Amniotic epithelial cell (primary cell): ENCODE results near the gene BRINP1.
"Not testable (repeated sequence)": the region's sequence is repeated elsewhere in the genome, so short reads cannot be mapped to it uniquely, and the experiment has no call there.

ENCODE experiments used
- DNase-seq: peaks from one replicate; pipeline ENCODE4 v3.0.0-alpha.2; 2010; ENCODE audit warnings: low read depth

BRINP1 gene

DNA sequence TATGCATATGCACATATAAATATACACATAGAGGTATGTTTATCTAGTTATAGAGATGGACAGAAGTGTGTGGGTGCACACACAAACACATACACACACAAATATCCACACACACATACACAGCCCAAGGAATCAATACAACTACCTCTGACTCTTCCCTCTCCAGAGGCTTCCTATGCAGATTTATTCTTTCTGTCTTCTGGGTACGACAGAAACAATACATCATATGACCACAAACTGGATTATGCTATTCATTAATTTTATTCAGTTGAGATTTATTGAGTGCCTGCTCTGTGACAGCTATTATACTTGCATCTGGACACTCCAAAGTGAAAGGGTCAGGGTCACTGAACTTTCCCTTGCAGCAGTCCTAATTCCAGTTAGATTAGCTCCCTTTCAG, 155.8 kb downstream of the BRINP1 start:
- no peak for DNase-seq

DNA sequence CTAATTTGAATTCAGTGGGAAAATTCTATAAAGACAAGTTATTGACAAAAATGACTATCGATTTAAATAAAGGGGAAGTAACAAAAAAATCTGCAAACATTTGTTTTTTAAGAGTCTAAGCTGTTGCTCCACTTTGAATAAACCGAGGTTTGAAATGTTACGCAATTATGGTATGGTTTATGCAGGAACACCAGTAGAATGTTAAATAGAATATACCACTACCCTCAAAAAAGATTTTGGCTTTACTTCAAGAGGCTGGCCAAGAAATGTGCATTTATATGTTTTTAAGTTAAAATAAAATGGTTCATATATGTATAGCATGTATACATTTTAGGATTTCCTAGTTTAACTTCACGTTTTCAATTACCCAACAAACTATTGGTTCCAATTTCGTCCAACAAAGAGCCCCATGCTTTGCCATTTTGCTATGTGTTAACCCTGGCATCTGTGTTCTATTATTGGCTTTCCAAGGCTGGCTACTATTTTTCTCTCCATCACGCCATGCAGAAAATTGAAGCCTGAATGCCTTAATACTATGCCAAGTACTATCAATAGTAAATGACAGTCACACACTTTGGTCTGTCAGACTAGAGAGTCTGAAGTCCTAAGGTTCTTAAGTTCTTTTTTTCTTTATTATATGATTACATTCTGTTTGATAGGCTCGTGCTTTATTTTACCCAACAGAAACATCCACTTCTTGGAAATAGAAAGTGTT, 171.2 kb downstream of the BRINP1 start:
- DNase-seq = no peak

DNA sequence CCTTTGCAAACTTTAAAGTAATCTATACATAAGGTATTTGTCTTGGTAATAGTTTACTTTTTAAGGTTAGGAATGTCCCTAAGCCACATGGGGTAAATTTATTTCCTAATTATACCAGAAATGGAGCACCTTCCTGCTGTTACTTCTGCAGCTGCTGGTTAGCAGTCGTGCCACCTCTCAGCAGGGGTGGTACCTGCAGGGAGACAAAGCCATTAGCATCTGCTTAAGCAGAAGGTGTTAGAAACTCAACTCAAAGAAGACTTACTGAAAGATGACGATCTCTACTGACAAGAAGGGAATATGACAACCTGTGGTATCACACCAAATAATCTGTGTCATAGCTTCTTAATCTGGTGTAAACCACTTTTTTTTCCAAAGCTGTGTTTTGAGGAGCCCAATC, 173.7 kb downstream of the BRINP1 start:
- DNase-seq = no peak

DNA sequence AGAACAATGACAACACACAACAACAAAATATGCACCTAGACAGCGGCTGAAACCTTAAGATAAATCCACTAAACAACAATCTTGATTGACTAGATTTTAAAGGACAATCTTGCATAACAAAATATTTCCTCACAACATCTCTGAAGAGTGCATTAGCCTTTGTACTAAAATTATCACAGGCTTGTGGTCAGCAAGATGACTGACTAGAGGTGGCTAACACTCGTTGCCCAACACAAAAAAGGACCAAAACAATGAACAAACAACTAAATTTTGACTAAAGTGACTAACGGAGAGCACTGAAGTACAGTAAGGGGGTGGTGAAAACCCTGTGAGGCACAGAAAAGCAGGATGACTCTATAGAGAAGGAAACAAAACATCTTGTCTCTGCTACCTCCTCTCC, 183.9 kb downstream of the BRINP1 start:
- DNase-seq = no peak

DNA sequence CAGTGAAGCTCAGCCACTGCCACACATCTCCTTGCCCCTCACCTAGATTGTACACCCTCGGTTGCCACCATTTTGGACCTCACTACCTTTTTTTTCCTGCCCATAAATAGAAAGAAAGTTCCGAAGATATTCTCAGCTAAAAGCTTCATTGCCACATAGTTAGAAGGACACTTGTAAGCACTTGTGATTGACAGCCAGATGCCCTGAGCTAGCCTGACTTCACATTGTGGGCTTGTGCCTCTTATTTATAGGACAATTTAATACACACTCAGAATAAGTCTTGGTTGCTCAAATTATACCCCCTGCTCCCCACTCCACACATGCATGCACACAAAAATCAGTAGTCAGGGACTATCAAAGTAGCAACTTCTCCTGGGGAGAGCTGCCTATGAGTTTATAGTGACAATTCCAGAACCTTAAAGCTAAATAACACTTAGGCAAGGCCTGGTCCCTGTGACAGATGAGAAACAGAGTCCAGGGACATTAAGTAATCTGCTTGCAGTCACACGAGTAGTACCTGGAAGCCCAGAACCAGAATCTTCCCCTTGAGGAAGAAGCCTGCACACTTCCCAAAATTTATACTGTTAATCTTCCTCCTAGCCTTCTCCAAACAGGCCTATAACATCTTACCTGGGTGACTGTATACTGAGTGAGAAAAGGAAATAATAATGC, 184.8 kb downstream of the BRINP1 start:
- DNase-seq = no peak

DNA sequence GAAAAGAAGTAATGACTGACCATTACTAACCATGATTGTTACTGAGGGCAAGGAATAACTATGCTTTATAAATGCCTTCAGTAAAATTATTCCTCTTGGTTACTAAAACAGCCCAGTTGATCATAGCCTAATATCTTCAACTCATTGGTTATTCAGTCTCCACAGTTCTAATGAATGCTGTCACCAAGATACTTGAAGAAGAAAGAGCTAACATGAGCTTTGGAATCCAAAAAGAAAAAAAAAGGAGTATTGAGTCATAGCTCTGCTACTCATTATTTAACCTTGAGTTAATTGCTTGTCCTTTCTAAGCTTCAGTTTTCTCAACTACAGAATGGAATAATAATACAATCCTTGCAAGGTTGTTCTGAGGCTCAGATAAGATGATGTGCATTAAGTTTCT, 187.7 kb downstream of the BRINP1 start:
- DNase-seq = no peak

DNA sequence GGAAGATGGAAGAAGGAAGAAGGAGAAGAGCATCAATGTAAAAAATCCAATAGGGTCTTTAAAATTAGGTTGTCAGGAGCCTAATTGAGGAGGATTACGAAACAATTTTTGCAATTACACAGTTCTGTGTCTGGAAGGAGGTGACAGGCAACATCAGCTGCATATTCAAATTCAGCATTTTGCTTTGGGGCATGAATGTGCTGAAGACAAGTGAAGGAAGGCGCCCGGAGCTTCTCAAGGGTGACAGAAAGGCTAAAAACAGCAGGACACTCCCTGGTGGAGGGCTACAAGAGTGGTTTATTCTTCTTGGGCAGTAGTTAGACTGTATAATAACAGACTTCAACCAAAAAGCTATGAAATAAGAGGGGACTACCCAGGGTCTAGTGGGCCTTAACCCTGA, 188.3 kb downstream of the BRINP1 start:
- no peak for DNase-seq

DNA sequence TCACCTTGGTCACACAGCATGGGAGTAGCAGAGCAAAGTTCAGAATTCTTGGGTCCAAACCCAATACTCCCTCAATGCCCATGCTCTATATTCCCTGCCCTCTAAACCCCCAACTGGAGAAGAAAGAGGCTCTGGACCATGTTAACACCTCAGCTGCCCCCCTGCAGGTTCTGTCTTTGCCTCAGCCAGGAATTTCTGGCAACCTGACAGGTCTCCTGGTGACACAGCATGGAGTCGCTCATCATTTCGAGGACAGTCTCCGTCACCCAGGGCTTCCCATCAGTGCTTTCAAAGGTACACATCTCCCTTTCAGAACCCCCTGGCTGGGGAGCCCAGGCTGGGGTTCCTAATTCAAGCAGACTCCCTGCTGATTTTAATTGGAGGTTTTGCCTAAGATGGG, 189.5 kb downstream of the BRINP1 start:
- DNase-seq = no peak

DNA sequence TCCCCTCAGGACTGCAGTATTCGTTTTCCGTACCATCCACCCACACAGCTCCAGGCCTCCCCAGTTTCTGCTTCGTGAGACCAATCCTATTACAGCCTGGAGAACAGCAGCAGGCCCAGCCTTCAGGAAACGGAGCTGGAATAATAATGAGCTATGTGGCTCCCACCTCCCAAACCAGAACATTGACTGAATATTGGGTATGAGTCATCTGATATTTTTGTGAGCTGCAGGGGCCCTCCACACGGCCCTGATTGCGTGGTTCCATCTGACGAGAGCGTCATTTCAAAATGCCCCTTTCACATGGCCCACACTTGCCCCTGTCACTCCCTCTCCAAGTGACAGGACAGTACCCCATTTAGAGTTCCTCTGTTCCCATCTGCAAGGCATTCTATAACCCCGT, 192.0 kb downstream of the BRINP1 start:
- DNase-seq = no peak

DNA sequence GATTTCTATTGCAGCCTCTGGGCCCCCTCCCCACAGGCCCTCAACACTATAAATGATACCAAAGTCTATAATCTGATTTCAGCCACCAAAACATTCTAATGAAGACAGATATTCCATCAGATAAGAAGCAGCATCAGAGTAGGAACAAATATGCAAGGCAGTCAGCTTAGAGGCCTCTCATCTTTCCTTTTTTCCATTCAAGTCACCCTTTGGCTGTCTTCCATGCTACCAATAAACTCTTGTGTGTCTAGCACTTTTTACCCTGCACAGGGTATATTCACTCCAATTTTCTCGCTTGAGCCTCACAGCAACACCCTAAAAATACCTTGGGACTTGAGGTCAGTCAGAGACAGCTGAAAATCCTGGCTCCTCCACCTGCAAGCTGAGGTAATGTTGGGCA, 193.7 kb downstream of the BRINP1 start:
- DNase-seq = no peak

DNA sequence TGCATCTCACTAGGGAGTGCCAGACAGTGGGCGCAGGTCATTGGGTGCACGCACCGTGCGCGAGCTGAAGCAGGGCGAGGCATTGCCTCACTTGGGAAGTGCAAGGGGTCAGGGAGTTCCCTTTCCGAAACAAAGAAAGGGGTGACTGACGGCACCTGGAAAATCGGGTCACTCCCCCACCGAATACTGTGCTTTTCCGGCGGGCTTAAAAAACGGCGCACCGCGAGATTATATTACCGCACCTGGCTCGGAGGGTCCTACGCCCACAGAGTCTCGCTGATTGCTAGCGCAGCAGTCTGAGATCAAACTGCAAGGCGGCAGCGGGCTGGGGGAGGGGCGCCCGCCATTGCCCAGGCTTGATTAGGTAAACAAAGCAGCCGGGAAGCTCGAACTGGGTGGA, 200.0 kb downstream of the BRINP1 start:
- not testable (repeated sequence) for DNase-seq

DNA sequence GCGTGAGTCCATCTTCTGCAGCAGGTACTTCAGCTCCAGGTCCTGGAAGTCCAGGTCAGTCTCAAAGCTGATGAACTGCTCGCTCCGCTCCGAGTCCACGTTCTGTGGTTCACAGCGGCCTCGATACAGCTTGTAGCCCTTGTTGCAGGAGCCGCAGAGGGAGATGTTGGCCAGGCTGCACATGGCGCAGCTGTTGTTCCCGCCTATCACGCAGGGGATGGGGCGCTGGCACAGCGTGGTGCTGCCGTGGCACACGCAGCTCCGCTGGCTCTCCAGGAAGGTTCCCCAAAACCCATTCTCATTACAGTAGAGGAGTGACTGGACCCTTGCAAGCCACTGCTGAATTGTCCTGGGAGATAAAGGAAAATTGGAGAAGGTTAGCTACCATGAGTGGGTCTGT, 201.4 kb downstream of the BRINP1 start:
- DNase-seq = no peak

DNA sequence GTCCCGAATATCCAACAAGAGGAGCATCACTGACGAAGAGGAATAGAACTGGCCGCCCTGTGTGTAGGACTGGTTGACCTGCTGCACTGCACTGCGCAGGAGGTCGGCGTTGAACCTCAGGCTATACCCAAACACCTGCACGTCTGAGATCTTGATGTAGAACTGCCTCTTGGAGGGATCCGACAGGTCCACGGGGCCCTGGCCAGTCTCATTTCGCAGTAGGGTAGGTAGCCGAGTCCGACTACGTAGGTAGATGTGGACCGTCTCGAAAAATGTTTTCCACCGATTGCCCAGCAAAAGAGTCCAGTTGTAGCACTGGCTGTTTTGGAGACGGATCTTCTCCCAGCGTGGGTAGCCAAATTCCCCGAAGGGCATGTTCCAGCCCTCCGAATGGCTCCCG, 202.0 kb downstream of the BRINP1 start:
- DNase-seq = no peak

DNA sequence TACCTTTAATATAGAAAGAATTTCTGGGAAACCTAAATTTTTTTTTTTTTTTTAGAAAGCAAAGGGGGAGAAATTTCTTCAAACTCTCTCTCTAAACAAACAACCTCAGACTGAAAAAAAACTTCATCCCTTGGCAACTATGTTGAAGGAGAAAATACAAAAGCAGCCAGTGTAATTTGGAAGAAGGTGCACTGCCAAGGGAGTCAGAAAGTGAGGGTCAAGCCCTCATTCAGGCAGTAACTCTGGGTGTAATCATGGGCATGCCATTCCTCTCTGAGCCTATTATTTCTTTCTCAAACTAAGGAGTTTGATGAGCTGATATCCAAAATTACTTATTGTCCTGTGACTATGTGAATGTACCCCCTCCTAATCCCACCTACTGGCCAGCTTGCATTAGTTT, 203.1 kb downstream of the BRINP1 start:
- no peak for DNase-seq

DNA sequence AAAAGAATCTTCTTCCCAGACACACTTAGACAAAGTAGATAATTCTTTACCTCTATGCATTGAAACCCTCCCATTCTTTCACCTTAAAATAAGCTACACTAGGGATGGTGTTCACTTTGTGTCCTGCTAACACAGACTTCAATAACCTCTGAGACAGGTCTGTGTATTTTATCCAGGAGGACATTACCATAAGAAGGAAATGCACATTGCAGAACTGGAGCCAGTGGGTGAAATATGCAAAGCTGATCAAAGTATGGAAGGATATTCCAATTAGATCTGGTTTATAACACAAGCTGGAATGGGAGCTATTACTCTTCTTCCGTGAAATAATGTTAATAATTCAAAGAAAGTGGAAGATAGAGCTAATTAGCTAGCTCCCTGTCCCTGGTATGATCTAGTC, 204.1 kb downstream of the BRINP1 start:
- no peak for DNase-seq

DNA sequence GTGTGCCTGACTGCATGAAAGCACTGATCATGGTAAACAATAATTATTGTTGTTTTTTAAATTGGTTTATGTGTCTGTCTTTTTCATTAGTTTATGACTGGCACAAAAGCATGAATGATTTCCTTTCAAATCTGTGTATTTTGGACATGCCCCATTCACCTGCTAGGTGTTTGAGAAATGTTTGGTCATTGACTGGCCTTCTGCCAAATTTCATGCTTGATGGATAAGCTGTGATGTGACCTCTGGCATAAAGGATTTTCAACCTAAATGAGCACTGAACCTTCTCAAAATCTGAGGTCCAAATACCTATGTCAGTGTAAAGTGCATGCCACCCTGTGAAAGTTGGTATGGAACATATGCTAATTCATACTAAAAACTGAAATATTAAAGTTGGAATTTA, 204.5 kb downstream of the BRINP1 start:
- no peak for DNase-seq

DNA sequence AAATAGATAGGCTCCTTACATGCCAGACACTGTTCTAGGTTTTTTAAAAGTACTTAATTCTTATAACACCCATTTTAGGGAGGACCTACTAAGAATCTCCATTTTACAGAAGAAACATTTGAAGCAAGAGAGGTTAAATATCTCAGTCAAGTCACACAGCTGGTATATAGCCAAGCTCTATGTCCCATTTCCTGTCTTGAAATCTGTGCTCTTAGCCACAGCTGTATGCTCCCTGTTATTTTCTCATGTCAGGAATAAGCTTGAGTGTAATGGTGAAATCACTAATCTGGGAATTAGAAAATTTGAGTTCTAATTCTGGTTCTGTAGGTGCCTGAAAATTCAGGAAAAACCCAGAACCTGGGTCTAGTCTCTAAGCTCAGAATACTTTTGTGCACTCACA, 208.7 kb downstream of the BRINP1 start:
- no peak for DNase-seq

DNA sequence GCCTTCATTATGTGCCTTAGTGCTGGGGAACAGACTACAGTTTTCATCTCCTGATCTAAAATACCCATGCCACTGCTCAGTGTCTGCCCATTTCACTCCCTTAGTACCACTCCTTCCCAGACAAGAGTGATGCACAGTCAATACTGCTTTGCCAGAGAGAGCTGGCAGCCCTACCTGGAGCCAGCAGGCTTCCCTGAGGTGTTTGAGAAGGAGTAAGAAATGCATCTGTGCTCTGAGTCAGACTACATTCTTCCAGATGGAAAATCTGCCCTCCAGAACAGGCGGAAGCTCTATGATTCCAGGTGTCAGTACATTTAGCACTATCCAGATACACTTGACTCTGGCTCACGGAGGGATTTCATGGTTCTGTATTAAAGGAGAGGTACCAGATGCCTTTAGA, 209.8 kb downstream of the BRINP1 start:
- DNase-seq = no peak

DNA sequence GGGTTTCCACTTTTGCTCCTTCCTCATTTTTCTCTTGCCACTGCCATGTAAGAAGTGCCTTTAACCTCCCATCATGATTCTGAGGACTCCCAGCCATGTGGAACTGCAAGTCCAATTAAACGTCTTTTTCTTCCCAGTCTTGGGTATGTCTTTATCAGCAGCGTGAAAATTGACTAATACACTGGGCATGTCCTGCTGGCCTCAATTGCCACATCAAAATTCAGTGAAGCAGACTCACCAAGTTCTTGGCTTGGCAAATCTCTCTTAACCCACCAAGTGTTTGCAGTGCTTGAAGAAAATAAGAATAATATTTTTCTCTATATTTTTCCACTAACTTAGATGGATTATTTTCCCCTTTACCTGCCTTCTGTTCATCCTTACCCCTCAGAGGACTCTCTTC, 212.0 kb downstream of the BRINP1 start:
- no peak for DNase-seq

DNA sequence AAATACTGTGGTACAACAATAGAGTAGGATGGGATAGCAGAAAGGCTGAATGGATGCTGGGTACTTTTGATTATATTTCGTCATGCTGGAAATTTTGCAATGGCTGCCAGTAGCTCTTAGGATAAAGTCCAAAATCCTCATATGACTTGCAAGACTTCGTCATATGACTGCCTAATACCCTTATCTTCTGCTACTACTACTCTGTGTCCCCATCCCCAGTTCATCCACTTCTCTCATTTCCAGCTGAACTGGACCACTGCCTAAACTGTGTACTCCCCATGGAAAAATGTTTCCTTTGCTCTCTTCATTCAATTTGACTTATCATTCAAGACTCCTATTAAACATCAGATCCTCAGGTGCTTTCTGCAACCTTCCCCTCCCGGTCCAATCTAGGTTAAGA, 212.9 kb downstream of the BRINP1 start:
- DNase-seq = no peak

DNA sequence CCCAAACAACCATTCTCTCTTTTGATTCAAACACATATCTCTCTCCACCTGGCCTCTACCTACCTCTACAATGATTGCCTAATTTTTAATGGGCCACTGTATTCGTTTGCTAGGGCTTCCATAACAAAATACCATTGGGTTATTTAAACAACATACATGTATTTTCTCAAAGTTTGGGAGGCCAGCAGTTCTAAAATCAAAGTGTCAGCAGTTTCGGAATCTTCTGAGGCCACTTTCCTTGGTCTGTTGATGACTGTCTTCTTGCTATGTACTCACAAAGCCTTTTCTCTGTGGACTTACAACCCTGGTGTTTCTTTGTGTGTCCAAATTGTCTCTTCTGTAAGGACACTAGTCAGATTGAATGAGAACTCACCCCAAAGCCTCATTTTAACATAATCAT, 214.7 kb downstream of the BRINP1 start:
- no peak for DNase-seq

DNA sequence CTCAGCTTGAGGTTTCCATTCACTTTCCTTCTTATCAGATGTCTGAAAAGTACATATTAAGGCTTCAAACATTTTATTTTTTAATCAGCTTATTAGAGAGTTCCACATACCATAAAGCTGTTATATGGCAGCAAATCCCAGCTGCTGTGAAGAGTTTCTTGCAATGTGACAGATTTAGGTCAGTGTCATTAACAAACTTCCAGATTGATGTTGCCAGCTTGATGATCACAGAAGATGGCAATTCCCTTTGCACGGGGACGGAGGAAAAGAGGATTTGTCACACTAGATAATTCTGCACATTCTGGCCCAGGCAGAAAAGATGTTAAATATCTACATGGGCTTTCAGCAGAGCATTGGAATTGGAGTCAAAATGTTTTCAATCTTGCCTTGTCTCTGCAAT, 215.8 kb downstream of the BRINP1 start:
- DNase-seq = no peak

DNA sequence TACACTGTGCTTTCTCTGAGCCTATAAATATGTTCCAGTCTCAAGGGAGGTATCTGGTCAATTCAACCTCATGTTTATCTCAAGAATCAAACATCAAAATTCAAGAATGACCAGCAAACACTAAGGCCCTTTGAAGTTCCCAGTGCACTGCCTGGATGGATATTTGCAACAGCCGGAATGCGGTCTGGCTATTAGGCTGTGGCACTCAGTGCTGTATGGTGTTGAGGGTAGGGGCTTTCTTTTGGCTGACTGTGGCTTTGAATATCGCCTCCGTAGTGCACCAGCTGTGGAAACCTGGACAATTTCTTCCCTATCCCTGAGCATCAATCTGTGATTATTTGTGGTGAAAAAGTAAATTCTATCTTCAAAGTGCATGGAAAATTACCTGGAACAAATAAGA, 220.4 kb downstream of the BRINP1 start:
- no peak for DNase-seq

DNA sequence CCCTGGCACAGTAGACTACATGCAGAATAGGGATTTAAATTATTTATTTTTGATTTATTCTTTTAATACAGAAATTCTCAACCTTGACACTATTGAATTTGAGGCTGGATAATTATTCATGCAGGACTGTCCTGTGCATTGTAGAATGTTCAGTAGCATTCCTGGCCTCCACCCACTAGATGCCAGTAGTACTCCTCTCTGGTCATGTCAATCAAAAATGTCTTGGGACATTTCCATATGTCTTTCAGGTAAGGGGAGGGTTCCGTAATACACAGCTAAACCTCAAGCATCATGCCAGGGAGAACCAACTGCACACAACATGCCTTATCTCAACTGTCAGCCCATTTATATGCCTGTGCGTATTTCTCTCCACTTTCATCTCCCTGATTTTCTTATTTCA, 231.8 kb downstream of the BRINP1 start:
- DNase-seq = no peak
